A204.1 (cell line): Measurements from ENCODE around the gene AOPEP.

ENCODE experiments used
- FAIRE-seq: peaks from 2 replicates; lab custom pipeline; 2012; peaks lifted over from hg19 to GRCh38; lab: Jason Lieb, UNC

Gene AOPEP

GRCh38 chr9:94900222-94901018 lies 173.9 kb downstream of the AOPEP start:
- FAIRE-seq: no peak

- no peak for FAIRE-seq
Observed at GRCh38 chr9:94901019-94901363, 174.5 kb downstream of the AOPEP start.

- no peak for FAIRE-seq
Observed at GRCh38 chr9:94903961-94904421, 177.5 kb downstream of the AOPEP start.

GRCh38 chr9:94904806-94905205 lies 178.3 kb downstream of the AOPEP start:
- FAIRE-seq: no peak

- FAIRE-seq: no peak
Observed at GRCh38 chr9:94905606-94906005, 179.1 kb downstream of the AOPEP start.

- FAIRE-seq: no peak
Observed at GRCh38 chr9:94906181-94906580, 179.7 kb downstream of the AOPEP start.

GRCh38 chr9:94906713-94907112 lies 180.2 kb downstream of the AOPEP start:
- no peak for FAIRE-seq

- FAIRE-seq: no peak
Observed at GRCh38 chr9:94907264-94907936, 180.9 kb downstream of the AOPEP start.

- FAIRE-seq: no peak
Observed at GRCh38 chr9:94908011-94908563, 181.6 kb downstream of the AOPEP start.

- FAIRE-seq: no peak
Observed at GRCh38 chr9:94908583-94909249, 182.2 kb downstream of the AOPEP start.

GRCh38 chr9:94909250-94909894 lies 182.9 kb downstream of the AOPEP start:
- FAIRE-seq: no peak

- no peak for FAIRE-seq
Observed at GRCh38 chr9:94909965-94910730, 183.6 kb downstream of the AOPEP start.

GRCh38 chr9:94911211-94911610 lies 184.7 kb downstream of the AOPEP start:
- no peak for FAIRE-seq

GRCh38 chr9:94911986-94912635 lies 185.6 kb downstream of the AOPEP start:
- FAIRE-seq: no peak

- FAIRE-seq: no peak
Observed at GRCh38 chr9:94912700-94913249, 186.3 kb downstream of the AOPEP start.

GRCh38 chr9:94913550-94913949 lies 187.1 kb downstream of the AOPEP start:
- no peak for FAIRE-seq

- FAIRE-seq: no peak
Observed at GRCh38 chr9:94915476-94916450, 189.3 kb downstream of the AOPEP start.

- FAIRE-seq: no peak
Observed at GRCh38 chr9:94916956-94917355, 190.5 kb downstream of the AOPEP start.

- no peak for FAIRE-seq
Observed at GRCh38 chr9:94918038-94918753, 191.7 kb downstream of the AOPEP start.
